ENCODE results near the gene TNFSF15.

- TF ChIP-seq POLR2A (IDR thresholded peaks at IDR 0.05) (no peak), CTCF (IDR thresholded peaks at IDR 0.05) (no peak), POLR2AphosphoS5 (IDR thresholded peaks at IDR 0.05) (no peak)
Observed at GRCh38 chr9:114804505-114804904, 1.3 kb downstream of the TNFSF15 start.
